Measurements from ENCODE around the gene WDR62.
"Not testable (repeated sequence)": the region's sequence is repeated elsewhere in the genome, so short reads cannot be mapped to it uniquely, and the experiment has no call there.

WDR62 gene

GRCh38 chr19:36106991-36107390, 52.3 kb downstream of the WDR62 start:
- DNase-seq (ENCODE audit: low read depth in 3 of 3), result no peak

- DNase-seq (ENCODE audit: low read depth in 3 of 3), result no peak
These were observed 54.0 kb downstream of the WDR62 start for GRCh38 chr19:36108684-36109083.

GRCh38 chr19:36110487-36111199, 55.9 kb downstream of the WDR62 start, which contains the start of gene OVOL3:
Gene OVOL3 (plus strand): TSS chr19:36111143. CDS start chr19:36111203, 60 bp downstream.
- DNase-seq (ENCODE audit: low read depth in 3 of 3), result no peak

- no peak for DNase-seq (ENCODE audit: low read depth in 3 of 3)
These were observed 56.5 kb downstream of the WDR62 start for GRCh38 chr19:36111200-36111539.

GRCh38 chr19:36112678-36113077, 58.0 kb downstream of the WDR62 start:
- no peak for DNase-seq (ENCODE audit: low read depth in 3 of 3)

GRCh38 chr19:36113425-36113824, 58.7 kb downstream of the WDR62 start:
- no peak for DNase-seq (ENCODE audit: low read depth in 3 of 3)

GRCh38 chr19:36113894-36114720, 59.4 kb downstream of the WDR62 start:
- DNase-seq (ENCODE audit: low read depth in 3 of 3), result no peak

GRCh38 chr19:36114721-36115452, 60.2 kb downstream of the WDR62 start, which contains the start of gene POLR2I:
Gene POLR2I (minus strand): TSS chr19:36114875. CDS start chr19:36114856, 19 bp downstream.
- DNase-seq (ENCODE audit: low read depth in 3 of 3), result peak; percentile 96 to 98 (median 97)

- DNase-seq (ENCODE audit: low read depth in 3 of 3), result peak; percentile 83 to 92 (median 85)
These were observed 61.0 kb downstream of the WDR62 start, which contains the start of gene TBCB for GRCh38 chr19:36115453-36116343. Gene TBCB (plus strand): TSS chr19:36115468. CDS start chr19:36115561, 93 bp downstream.

GRCh38 chr19:36116344-36116637, 61.6 kb downstream of the WDR62 start:
- DNase-seq (ENCODE audit: low read depth in 3 of 3), result no peak

- no peak for DNase-seq (ENCODE audit: low read depth in 3 of 3)
These were observed 65.6 kb downstream of the WDR62 start for GRCh38 chr19:36120092-36120983.

GRCh38 chr19:36120984-36121358, 66.3 kb downstream of the WDR62 start:
- no peak for DNase-seq (ENCODE audit: low read depth in 3 of 3)

- no peak for DNase-seq (ENCODE audit: low read depth in 3 of 3)
These were observed 66.9 kb downstream of the WDR62 start for GRCh38 chr19:36121486-36122124.

GRCh38 chr19:36125557-36125956, 70.9 kb downstream of the WDR62 start:
- no peak for DNase-seq (ENCODE audit: low read depth in 3 of 3)

GRCh38 chr19:36128392-36128736, 73.7 kb downstream of the WDR62 start:
- DNase-seq (ENCODE audit: low read depth in 3 of 3), result no peak

GRCh38 chr19:36131221-36131620, 76.5 kb downstream of the WDR62 start:
- not testable (repeated sequence) for DNase-seq (ENCODE audit: low read depth in 3 of 3)

- DNase-seq (ENCODE audit: low read depth in 3 of 3), result not testable (repeated sequence)
These were observed 80.2 kb downstream of the WDR62 start for GRCh38 chr19:36134867-36135266.

- DNase-seq (ENCODE audit: low read depth in 3 of 3), result no peak
These were observed 82.4 kb downstream of the WDR62 start for GRCh38 chr19:36136964-36137686.

GRCh38 chr19:36139120-36139472, 84.4 kb downstream of the WDR62 start:
- DNase-seq (ENCODE audit: low read depth in 3 of 3), result no peak

Data from stimulated activated CD4-positive, alpha-beta T cell treated with anti-CD3 and anti-CD28 coated beads, TNF-alpha, amount 100 ng/mL, for 24 hours (primary cell).